K562 (cell line): ENCODE results near the gene CDK11B. TPM values are rescaled to one million over a fixed set of nuclear protein-coding genes. Genes with fewer than 3 reads are reported as not detected.

ENCODE experiments used
- ATAC-seq: fragments of 200-7000 bp; cut with Tn5 transposase; 3 replicates; pipeline ENCODE4 v1.9.1; 2020; ENCODE audit warnings: moderate library complexity
- BruUV-seq: library from RNA; stranded (reverse); fragments of 400-500 nt; replicated peaks from 2 replicates; lab custom pipeline; 2021; lab: Mats Ljungman, UMichigan
- CTCF ChIA-PET: fragments of 300-600 bp; formaldehyde crosslinking; extraction: SDS; loops from one replicate; lab custom pipeline; 2021; ENCODE audit warnings: low intra/inter-chr PET ratio; lab: Yijun Ruan, JAX
- POLR2A ChIA-PET: fragments of 300-600, 350-650 bp; sonication (Branson Sonifier 250); formaldehyde crosslinking; extraction: SDS; loops from one replicate; lab custom pipeline; 2021; ENCODE audit warnings: antibody characterized with exemption, inconsistent platforms; lab: Yijun Ruan, JAX
- DNase-seq, 4 experiments: peaks; one replicate each; pipeline versions ENCODE4 v3.0.0 to v3.0.0-alpha.2; 2011 to 2018; ENCODE audit warnings: low spot score in 3 of 4, mixed read lengths in 3 of 4; ENCODE audit errors: extremely low read depth in 1 of 4
- FAIRE-seq: peaks from 2 replicates; lab custom pipeline; 2011; peaks lifted over from hg19 to GRCh38; lab: Jason Lieb, UNC
- H2AFZ ChIP-seq: 2 replicates; pipeline ENCODE4 v1.6.0; 2011; ENCODE audit warnings: low read depth, low read length, control low read depth, inconsistent platforms
- H3K27ac ChIP-seq: fragments of 200-600 bp; 3 replicates; pipeline ENCODE4 v1.8.0; 2011; ENCODE audit warnings: low read depth, mild to moderate bottlenecking, control low read depth, inconsistent platforms, low read length, moderate library complexity, mixed read lengths; ENCODE audit errors: extremely low read depth
- H3K27me3 ChIP-seq, 2 experiments: fragments of 300-600 bp in 1 of 2; 2 replicates in 1 of 2; 3 replicates in 1 of 2; pipeline versions ENCODE4 v1.6.0 to v1.8.0; 2011; ENCODE audit warnings: inconsistent platforms in 2 of 2, low read length in 2 of 2, mild to moderate bottlenecking in 1 of 2, mixed read lengths in 1 of 2, moderate library complexity in 1 of 2; ENCODE audit not compliant: control insufficient read depth in 2 of 2, insufficient read depth in 2 of 2
- H3K36me3 ChIP-seq: fragments of 300-600 bp; 3 replicates; pipeline ENCODE4 v1.8.0; 2011; ENCODE audit warnings: mild to moderate bottlenecking, low read length, inconsistent platforms; ENCODE audit not compliant: control insufficient read depth, insufficient read depth
- H3K4me1 ChIP-seq, 2 experiments: fragments of 200-600 bp in 1 of 2; replicated peaks in 1 of 2; 2 replicates in 1 of 2; 3 replicates in 1 of 2; pipeline versions ENCODE4 v1.5.1 to v1.8.0; 2011; ENCODE audit warnings: inconsistent platforms in 2 of 2, low read length in 2 of 2, mild to moderate bottlenecking in 1 of 2, mixed read lengths in 1 of 2, moderate library complexity in 1 of 2; ENCODE audit not compliant: control insufficient read depth in 2 of 2, insufficient read depth in 2 of 2
- H3K4me2 ChIP-seq: 2 replicates; pipeline ENCODE4 v1.6.1; 2011; ENCODE audit warnings: low read length, control low read depth, inconsistent platforms, mixed read lengths; ENCODE audit not compliant: insufficient read depth
- H3K4me3 ChIP-seq: fragments of 200-600 bp; sonication (generic), shearing (Covaris generic); 2 replicates; pipeline ENCODE4 v1.5.1; 2016; ENCODE audit warnings: control low read depth, inconsistent platforms
- H3K79me2 ChIP-seq: fragments of 200-600 bp; 3 replicates; pipeline ENCODE4 v1.8.0; 2011; ENCODE audit warnings: low read length, inconsistent platforms; ENCODE audit not compliant: control insufficient read depth, insufficient read depth
- H3K9ac ChIP-seq, 2 experiments: 2 replicates each; pipeline versions ENCODE4 v1.6.0 to v1.6.1; 2011; ENCODE audit warnings: low read depth in 2 of 2, low read length in 2 of 2, control low read depth in 1 of 2, inconsistent platforms in 1 of 2, mild to moderate bottlenecking in 1 of 2, mixed read lengths in 1 of 2; ENCODE audit not compliant: insufficient read depth in 1 of 2
- H3K9me1 ChIP-seq: one replicate; pipeline ENCODE4 v1.6.0; 2011; ENCODE audit warnings: inconsistent platforms, mild to moderate bottlenecking, low read length, moderate library complexity; ENCODE audit not compliant: control insufficient read depth, insufficient read depth
- H3K9me3 ChIP-seq: replicated peaks from 2 replicates; pipeline ENCODE4 v1.5.1; 2011; ENCODE audit warnings: low read depth, low read length, inconsistent platforms; ENCODE audit not compliant: control insufficient read depth, insufficient read depth
- H4K20me1 ChIP-seq: replicated peaks from 2 replicates; pipeline ENCODE4 v1.6.1; 2011; ENCODE audit warnings: low read length, inconsistent platforms, mixed read lengths; ENCODE audit not compliant: control insufficient read depth, insufficient read depth
- CSDE1 ChIP-seq, 2 experiments: fragments of 450-650 bp; IDR thresholded peaks; 2 replicates each; pipeline ENCODE4 v1.6.1; 2016; ENCODE audit warnings: mild to moderate bottlenecking in 1 of 2
- E2F8 ChIP-seq: fragments of 450-650 bp; IDR thresholded peaks from 2 replicates; pipeline ENCODE4 v1.7.1; 2018; ENCODE audit warnings: mild to moderate bottlenecking, low read depth; ENCODE audit not compliant: partially characterized antibody
- GABPB1 ChIP-seq: sonication (generic); formaldehyde crosslinking; IDR thresholded peaks from 2 replicates; pipeline ENCODE4 v1.8.0; 2022; ENCODE audit warnings: mild to moderate bottlenecking, missing genetic modification reagents
- HMBOX1 ChIP-seq: sonication (generic); IDR thresholded peaks from 2 replicates; pipeline ENCODE4 v1.6.1; 2016
- IRF1 ChIP-seq: sonication (generic); formaldehyde crosslinking; IDR thresholded peaks from 2 replicates; pipeline ENCODE4 v1.8.0; 2022; ENCODE audit warnings: missing genetic modification reagents, mild to moderate bottlenecking, borderline replicate concordance
- MAFK ChIP-seq: IDR thresholded peaks from 2 replicates; pipeline ENCODE4 v1.6.1; 2011; ENCODE audit warnings: low read length, improper control_type of control experiment
- MCM5 ChIP-seq: fragments of 450-650 bp; IDR thresholded peaks from 2 replicates; pipeline ENCODE4 v1.6.1; 2016; ENCODE audit warnings: low read depth
- RBM14 ChIP-seq: fragments of 200-400 bp; formaldehyde crosslinking; IDR thresholded peaks from 2 replicates; pipeline ENCODE4 v1.6.1; 2018; ENCODE audit warnings: low read depth, mild to moderate bottlenecking, low read length, moderate library complexity, borderline replicate concordance; ENCODE audit not compliant: insufficient read depth
- SMARCC2 ChIP-seq: fragments of 450-650 bp; IDR thresholded peaks from 2 replicates; pipeline ENCODE4 v1.6.1; 2017; ENCODE audit warnings: antibody characterized with exemption, moderate library complexity, mild to moderate bottlenecking, low read depth
- TSC22D4 ChIP-seq: fragments of 450-650 bp; IDR thresholded peaks from 2 replicates; pipeline ENCODE4 v1.6.1; 2016; ENCODE audit warnings: missing genetic modification characterization, missing biosample characterization, control low read depth
- ZNF197 ChIP-seq: fragments of 200-800 bp; sonication (Bioruptor generic); IDR thresholded peaks from 2 replicates; pipeline ENCODE4 v1.6.1; 2016; ENCODE audit warnings: low read depth, missing genetic modification characterization, missing compliant biosample characterization
- ZNF583 ChIP-seq: fragments of 250-450 bp; sonication (Bioruptor Pico); IDR thresholded peaks from 2 replicates; pipeline ENCODE4 v1.4.0; 2020
- ZNF77 ChIP-seq: fragments of 250-450 bp; sonication (Bioruptor Pico); IDR thresholded peaks from 2 replicates; pipeline ENCODE4 v1.5.0; 2020
- WGBS: fragments of 100-300 bp; shearing (Covaris generic); methylation state at CpG from one replicate; pipeline ENCODE4 v1.1.6; 2016; ENCODE audit warnings: low coverage, mixed read lengths; ENCODE audit not compliant: insufficient coverage; ENCODE audit errors: missing lambda C conversion rate; 5-methylcytosine and 5-hydroxymethylcytosine counted together
- in situ Hi-C: fragments of 300-500 bp; cut with MboI; formaldehyde crosslinking; loops from 4 replicates; pipeline ENCODE4 v1.15.0; 2018; ENCODE audit warnings: inconsistent platforms, mixed read lengths
- intact Hi-C: fragments of 100-400 bp; cut with micrococcal nuclease; formaldehyde crosslinking; loops from 2 replicates; pipeline ENCODE4 v1.14.2; 2022
- polyA plus RNA-seq, 8 experiments: library from polyadenylated mRNA; depleted of rRNA in 4 of 8; stranded (reverse) in 5 of 8; unstranded in 3 of 8; fragments of >200 nt; fragmentation: Nextera tagmentation in 2 of 8; fragmentation: Illumina TruSeq in 1 of 8; extraction: Ambion mirVana in 2 of 8; extraction: Trizol in 1 of 8; gene quantifications; 2 replicates each; pipeline versions ENCODE4 v1.2.1 to v1.2.3, GENCODE V29; 2011 to 2014; ENCODE audit warnings: inconsistent platforms in 1 of 8, missing spikeins in 1 of 8
- total RNA-seq, 7 experiments: library from RNA; depleted of rRNA in 6 of 7; stranded (reverse); fragments of >200 nt in 6 of 7; fragmentation: Illumina TruSeq in 2 of 7; extraction: Trizol in 2 of 7; gene quantifications; 2 replicates each; pipeline versions ENCODE4 v1.2.1 to v1.2.3, GENCODE V29; 2011 to 2021; ENCODE audit warnings: low replicate concordance in 1 of 7
- TF ChIP-seq, protein P1 (sequence below): fragments of 200-800 bp; sonication (Bioruptor generic); IDR thresholded peaks from 2 replicates; pipeline ENCODE4 v1.6.1; 2017; ENCODE audit warnings: missing genetic modification characterization, missing compliant biosample characterization
- TF ChIP-seq, protein P2 (sequence below): fragments of 250-450 bp; sonication (Bioruptor Pico); IDR thresholded peaks from 2 replicates; pipeline ENCODE4 v1.8.0; 2022; ENCODE audit warnings: moderate library complexity, mild to moderate bottlenecking, inconsistent platforms

The CDK11B gene
- total and polyA plus RNA-seq, 9 of the 15 experiments (the other 6 are each of a cell fraction or from before 2014, with no cell fraction given), result 2.8 to 52.2 (median 19.5) TPM

DNA sequence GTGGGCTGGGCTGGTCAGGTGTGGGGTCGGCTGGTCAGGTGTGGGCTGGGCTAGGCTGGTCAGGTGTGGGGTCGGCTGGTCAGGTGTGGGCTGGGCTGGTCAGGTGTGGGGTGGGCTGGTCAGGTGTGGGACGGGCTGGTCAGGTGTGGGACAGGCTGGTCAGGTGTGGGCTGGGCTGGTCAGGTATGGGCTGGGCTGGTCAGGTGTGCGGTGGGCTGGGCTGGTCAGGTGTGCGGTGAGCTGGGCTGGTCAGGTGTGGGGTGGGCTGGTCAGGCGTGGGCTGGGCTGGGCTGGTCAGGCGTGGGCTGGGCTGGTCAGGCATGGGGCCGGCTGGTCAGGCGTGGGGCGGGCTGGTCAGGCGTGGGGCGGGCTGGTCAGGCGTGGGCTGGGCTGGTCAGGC is 52.6 kb downstream of the CDK11B start:
- Histone ChIP-seq H3K4me3 (no peak overlapping the region), H3K9me3 (no peaks in the 10 kb centered on the region), H3K27ac (no peak overlapping the region), H3K9ac (no peak overlapping the region), H3K4me2 (no peak overlapping the region), H2AFZ (no peak overlapping the region), H3K9me1 (no peaks in the 10 kb centered on the region), H3K4me1 (peaks cover 11 to 57% of the 10 kb centered on the region in 2 experiments; a peak in 4 of 5 replicates), H3K27me3 (no peaks in the 10 kb centered on the region; a peak in 1 of 5 replicates), H3K79me2 (no peaks in the 10 kb centered on the region), H4K20me1 (no peaks in the 10 kb centered on the region), H3K36me3 (no peaks in the 10 kb centered on the region)
- WGBS, result 71% methylated on average over 4 of the region's 13 CpGs
- in situ Hi-C loops, result no loop called here
- FAIRE-seq, result no peak
- no peak for ATAC-seq
- intact Hi-C loops, result no loop called here
- DNase-seq, result no peak
- ChIA-PET POLR2A (no interaction called here), CTCF (no interaction called here)
- no TSS peak for BruUV-seq
- TF ChIP-seq RBM14 (no peak), SMARCC2 (no peak), GABPB1 (CRISPR knock-in tag) (no peak), HMBOX1 (no peak), ZNF197 (CRISPR knock-in tag) (no peak), E2F8 (no peak), TSC22D4 (tag) (no peak), CSDE1 (IDR thresholded peaks at IDR 0.05) (no peak), ZNF583 (no peak), IRF1 (CRISPR knock-in tag) (no peak), MAFK (no peak), MCM5 (no peak), ZNF77 (CRISPR knock-in tag) (no peak)
- TF ChIP-seq, protein P1, sequence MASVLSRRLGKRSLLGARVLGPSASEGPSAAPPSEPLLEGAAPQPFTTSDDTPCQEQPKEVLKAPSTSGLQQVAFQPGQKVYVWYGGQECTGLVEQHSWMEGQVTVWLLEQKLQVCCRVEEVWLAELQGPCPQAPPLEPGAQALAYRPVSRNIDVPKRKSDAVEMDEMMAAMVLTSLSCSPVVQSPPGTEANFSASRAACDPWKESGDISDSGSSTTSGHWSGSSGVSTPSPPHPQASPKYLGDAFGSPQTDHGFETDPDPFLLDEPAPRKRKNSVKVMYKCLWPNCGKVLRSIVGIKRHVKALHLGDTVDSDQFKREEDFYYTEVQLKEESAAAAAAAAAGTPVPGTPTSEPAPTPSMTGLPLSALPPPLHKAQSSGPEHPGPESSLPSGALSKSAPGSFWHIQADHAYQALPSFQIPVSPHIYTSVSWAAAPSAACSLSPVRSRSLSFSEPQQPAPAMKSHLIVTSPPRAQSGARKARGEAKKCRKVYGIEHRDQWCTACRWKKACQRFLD (CRISPR knock-in tag), result no peak
- TF ChIP-seq, protein P2, sequence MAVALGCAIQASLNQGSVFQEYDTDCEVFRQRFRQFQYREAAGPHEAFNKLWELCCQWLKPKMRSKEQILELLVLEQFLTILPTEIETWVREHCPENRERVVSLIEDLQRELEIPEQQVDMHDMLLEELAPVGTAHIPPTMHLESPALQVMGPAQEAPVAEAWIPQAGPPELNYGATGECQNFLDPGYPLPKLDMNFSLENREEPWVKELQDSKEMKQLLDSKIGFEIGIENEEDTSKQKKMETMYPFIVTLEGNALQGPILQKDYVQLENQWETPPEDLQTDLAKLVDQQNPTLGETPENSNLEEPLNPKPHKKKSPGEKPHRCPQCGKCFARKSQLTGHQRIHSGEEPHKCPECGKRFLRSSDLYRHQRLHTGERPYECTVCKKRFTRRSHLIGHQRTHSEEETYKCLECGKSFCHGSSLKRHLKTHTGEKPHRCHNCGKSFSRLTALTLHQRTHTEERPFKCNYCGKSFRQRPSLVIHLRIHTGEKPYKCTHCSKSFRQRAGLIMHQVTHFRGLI, result no peak
